ENCODE results near the gene COPG2. TPM values are rescaled to one million over a fixed set of nuclear protein-coding genes. Genes with fewer than 3 reads are reported as not detected.

COPG2 gene, protein sequence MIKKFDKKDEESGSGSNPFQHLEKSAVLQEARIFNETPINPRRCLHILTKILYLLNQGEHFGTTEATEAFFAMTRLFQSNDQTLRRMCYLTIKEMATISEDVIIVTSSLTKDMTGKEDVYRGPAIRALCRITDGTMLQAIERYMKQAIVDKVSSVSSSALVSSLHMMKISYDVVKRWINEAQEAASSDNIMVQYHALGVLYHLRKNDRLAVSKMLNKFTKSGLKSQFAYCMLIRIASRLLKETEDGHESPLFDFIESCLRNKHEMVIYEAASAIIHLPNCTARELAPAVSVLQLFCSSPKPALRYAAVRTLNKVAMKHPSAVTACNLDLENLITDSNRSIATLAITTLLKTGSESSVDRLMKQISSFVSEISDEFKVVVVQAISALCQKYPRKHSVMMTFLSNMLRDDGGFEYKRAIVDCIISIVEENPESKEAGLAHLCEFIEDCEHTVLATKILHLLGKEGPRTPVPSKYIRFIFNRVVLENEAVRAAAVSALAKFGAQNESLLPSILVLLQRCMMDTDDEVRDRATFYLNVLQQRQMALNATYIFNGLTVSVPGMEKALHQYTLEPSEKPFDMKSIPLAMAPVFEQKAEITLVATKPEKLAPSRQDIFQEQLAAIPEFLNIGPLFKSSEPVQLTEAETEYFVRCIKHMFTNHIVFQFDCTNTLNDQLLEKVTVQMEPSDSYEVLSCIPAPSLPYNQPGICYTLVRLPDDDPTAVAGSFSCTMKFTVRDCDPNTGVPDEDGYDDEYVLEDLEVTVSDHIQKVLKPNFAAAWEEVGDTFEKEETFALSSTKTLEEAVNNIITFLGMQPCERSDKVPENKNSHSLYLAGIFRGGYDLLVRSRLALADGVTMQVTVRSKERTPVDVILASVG
- total RNA-seq (10 to 100 TPM; 14.9 to 18.1 (median 15.6) TPM), polyA plus RNA-seq (9.4 TPM)
- long read RNA-seq, donor 1, transcript COPG2-202 (24 exons, 3,134 nt): major isoform, 13 of 17 reads
- long read RNA-seq, donor 1, partial matches to known transcripts: 2 of 17 reads
- long read RNA-seq, donor 1, other reads (novel, unspliced or antisense): 2 of 17 reads
- long read RNA-seq, donor 2, transcript COPG2-202 (24 exons, 3,134 nt): major isoform, 8 of 9 reads
- long read RNA-seq, donor 2, partial matches to known transcripts: 0 of 9 reads
- long read RNA-seq, donor 2, other reads (novel, unspliced or antisense): 1 of 9 reads
- long read RNA-seq, donor 3, transcript COPG2-202 (24 exons, 3,134 nt): major isoform, 36 of 49 reads
- long read RNA-seq, donor 3, partial matches to known transcripts: 7 of 49 reads
- long read RNA-seq, donor 3, other reads (novel, unspliced or antisense): 5 of 49 reads
- long read RNA-seq, donor 4, transcript COPG2-202 (24 exons, 3,134 nt): major isoform, 7 of 9 reads
- long read RNA-seq, donor 4, partial matches to known transcripts: 1 of 9 reads
- long read RNA-seq, donor 4, other reads (novel, unspliced or antisense): 1 of 9 reads

GRCh38 chr7:130668258-130669084 lies at the start of gene COPG2:
TSS of gene COPG2 (minus strand) at chr7:130668748. CDS start at chr7:130668668, 80 bp downstream.
- Histone ChIP-seq H3K27me3 (ENCODE audit: control insufficient read depth, insufficient read depth) (no peaks in the 10 kb centered on the region), H3K9me3 (ENCODE audit: control insufficient read depth, low read length) (no peaks in the 10 kb centered on the region), H3K27ac (ENCODE audit: low read length) (peak within 1 kb of the TSS; percentile 70), H3K4me3 (ENCODE audit: low read length) (peak within 1 kb of the TSS; percentile 53), H3K4me1 (ENCODE audit: control insufficient read depth, insufficient read depth, low read length) (no peaks in the 10 kb centered on the region)
- under 1% methylated on average over 103 of the region's 103 CpGs for WGBS
- intact Hi-C loops (cut with DNase I): loop anchor here in 1 of 4 donors (10.0 kb wide), 1 partner anchor 164 kb away; no protein-coding TSS in a partner anchor
- ATAC-seq (peak; percentile 99), DNase-seq (peak; percentile 87 to 95 (median 95))

- Histone ChIP-seq H3K4me1 (ENCODE audit: control insufficient read depth, insufficient read depth, low read length) (no peaks in the 10 kb centered on the region), H3K27ac (ENCODE audit: low read length) (no peak overlapping the region), H3K4me3 (ENCODE audit: low read length) (no peak overlapping the region), H3K27me3 (ENCODE audit: control insufficient read depth, insufficient read depth) (no peaks in the 10 kb centered on the region), H3K9me3 (ENCODE audit: control insufficient read depth, low read length) (no peaks in the 10 kb centered on the region)
- 42% methylated on average over 3 of the region's 3 CpGs for WGBS
- DNase-seq (no peak), ATAC-seq (no peak)
- intact Hi-C loops (cut with DNase I): no loop called here
Observed at GRCh38 chr7:130712416-130712815, 43.9 kb upstream of the COPG2 start.

DNA sequence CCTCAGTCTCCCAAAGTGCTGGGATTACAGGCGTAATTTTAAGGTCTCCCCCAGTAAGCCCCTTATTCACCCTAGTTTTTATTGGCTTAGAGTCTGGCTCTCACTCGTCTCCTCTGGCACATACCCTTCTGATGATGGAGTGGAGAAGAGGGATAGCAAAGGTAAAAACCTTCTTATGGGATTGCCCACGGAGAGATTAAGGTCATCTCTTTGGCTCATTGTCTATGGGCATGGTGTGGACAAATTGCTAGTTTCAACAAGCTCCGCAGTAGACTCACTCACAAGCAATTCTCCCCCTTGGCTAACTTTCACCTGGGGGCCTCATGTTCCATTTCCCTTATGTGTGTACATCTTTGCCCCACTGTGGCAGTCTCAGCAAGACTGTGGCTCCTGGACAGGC lies 40.2 kb upstream of the COPG2 start:
- no peak overlapping the region for H3K4me3 ChIP-seq (ENCODE audit: low read length)
- WGBS: 93% methylated on average over 4 of the region's 4 CpGs
- no peaks in the 10 kb centered on the region for H3K27me3 ChIP-seq (ENCODE audit: control insufficient read depth, insufficient read depth)
- no peaks in the 10 kb centered on the region for H3K9me3 ChIP-seq (ENCODE audit: control insufficient read depth, low read length)
- no peak for ATAC-seq
- intact Hi-C loops (cut with DNase I): loop anchor here in 1 of 4 donors (5.0 kb wide), 1 partner anchor 366 kb away; the partner anchor contains the start of gene CPA5
- no peaks in the 10 kb centered on the region for H3K4me1 ChIP-seq (ENCODE audit: control insufficient read depth, insufficient read depth, low read length)
- DNase-seq: no peak
- no peak overlapping the region for H3K27ac ChIP-seq (ENCODE audit: low read length)

GRCh38 chr7:130708001-130708400 lies 39.5 kb upstream of the COPG2 start:
- Histone ChIP-seq H3K4me1 (ENCODE audit: control insufficient read depth, insufficient read depth, low read length) (no peaks in the 10 kb centered on the region), H3K4me3 (ENCODE audit: low read length) (no peak overlapping the region), H3K9me3 (ENCODE audit: control insufficient read depth, low read length) (no peaks in the 10 kb centered on the region), H3K27me3 (ENCODE audit: control insufficient read depth, insufficient read depth) (no peaks in the 10 kb centered on the region), H3K27ac (ENCODE audit: low read length) (no peak overlapping the region)
- intact Hi-C loops (cut with DNase I): loop anchor here in 1 of 4 donors (5.0 kb wide), 1 partner anchor 366 kb away; the partner anchor contains the start of gene CPA5
- DNase-seq (no peak), ATAC-seq (no peak)
- 95% methylated on average over 4 of the region's 4 CpGs for WGBS

DNA sequence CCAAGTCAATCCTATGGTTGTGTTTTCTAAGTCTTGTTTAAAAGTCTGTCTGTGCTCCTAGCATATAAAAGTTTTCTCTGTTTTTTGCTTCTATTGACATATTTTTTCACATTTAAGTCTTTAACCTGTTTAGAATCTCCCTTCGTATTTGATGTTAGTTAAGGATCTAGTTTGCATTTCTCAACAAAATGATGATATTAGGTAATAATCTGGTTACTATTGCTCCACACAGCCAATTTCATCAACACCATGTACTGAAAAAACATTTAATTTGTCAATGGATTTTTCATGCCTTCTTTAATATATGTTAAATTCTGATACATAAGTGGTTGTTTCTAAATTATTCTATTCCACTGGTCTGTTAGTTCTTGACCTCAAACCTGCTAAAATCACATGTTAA lies 35.3 kb upstream of the COPG2 start:
- WGBS: 71% methylated on average over 1 of the region's 1 CpG
- no peaks in the 10 kb centered on the region for H3K9me3 ChIP-seq (ENCODE audit: control insufficient read depth, low read length)
- intact Hi-C loops (cut with DNase I): no loop called here
- H3K27me3 ChIP-seq (ENCODE audit: control insufficient read depth, insufficient read depth): no peaks in the 10 kb centered on the region
- ATAC-seq (no peak), DNase-seq (no peak)
- no peak overlapping the region for H3K4me3 ChIP-seq (ENCODE audit: low read length)
- no peaks in the 10 kb centered on the region for H3K4me1 ChIP-seq (ENCODE audit: control insufficient read depth, insufficient read depth, low read length)
- no peak overlapping the region for H3K27ac ChIP-seq (ENCODE audit: low read length)

DNA sequence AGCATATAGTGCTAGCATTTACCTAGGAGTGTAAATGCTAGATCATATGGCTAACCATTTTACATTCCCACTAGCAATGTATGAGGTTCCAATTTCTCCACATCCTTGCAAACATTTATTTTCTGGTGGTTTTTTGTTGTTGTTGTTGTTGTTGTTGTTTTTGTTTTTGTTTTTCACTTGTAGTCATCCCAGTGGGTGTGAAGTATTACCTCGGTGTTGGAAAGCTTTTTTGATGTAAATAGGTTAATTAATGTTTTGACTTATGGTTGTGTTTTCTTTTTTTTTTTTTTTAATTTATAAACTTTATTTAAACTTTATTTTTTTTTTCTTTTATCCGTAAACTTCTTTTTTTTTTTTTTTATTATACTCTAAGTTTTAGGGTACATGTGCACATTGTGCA lies 33.1 kb upstream of the COPG2 start:
- ATAC-seq (no peak), DNase-seq (no peak)
- H3K4me3 ChIP-seq (ENCODE audit: low read length): no peak overlapping the region
- H3K27ac ChIP-seq (ENCODE audit: low read length): no peak overlapping the region
- H3K4me1 ChIP-seq (ENCODE audit: control insufficient read depth, insufficient read depth, low read length): no peaks in the 10 kb centered on the region
- WGBS: 95% methylated on average over 2 of the region's 2 CpGs
- H3K27me3 ChIP-seq (ENCODE audit: control insufficient read depth, insufficient read depth): no peaks in the 10 kb centered on the region
- intact Hi-C loops (cut with DNase I): no loop called here
- no peaks in the 10 kb centered on the region for H3K9me3 ChIP-seq (ENCODE audit: control insufficient read depth, low read length)

DNA sequence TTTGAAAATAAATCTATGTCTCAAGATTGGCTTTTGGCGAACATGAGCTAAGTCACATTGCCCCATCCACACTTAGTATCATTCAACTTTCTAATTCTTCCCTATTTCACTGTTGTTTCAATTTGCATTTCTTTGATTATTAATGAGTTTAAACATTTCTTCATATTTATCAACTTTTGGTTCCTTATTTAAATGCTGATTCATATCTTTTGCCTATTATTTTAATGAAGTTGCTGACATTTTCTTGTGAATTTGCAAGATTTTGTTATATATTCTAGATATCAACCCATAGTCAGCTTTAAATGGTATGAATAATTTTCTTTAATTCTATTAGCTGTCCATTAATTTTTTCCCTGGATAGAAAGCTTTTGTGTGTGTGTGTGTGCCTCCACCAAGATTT lies 32.2 kb upstream of the COPG2 start:
- intact Hi-C loops (cut with DNase I): no loop called here
- H3K4me1 ChIP-seq (ENCODE audit: control insufficient read depth, insufficient read depth, low read length): no peaks in the 10 kb centered on the region
- no peaks in the 10 kb centered on the region for H3K27me3 ChIP-seq (ENCODE audit: control insufficient read depth, insufficient read depth)
- WGBS: 92% methylated on average over 1 of the region's 1 CpG
- ATAC-seq (no peak), DNase-seq (no peak)
- no peak overlapping the region for H3K4me3 ChIP-seq (ENCODE audit: low read length)
- no peaks in the 10 kb centered on the region for H3K9me3 ChIP-seq (ENCODE audit: control insufficient read depth, low read length)
- H3K27ac ChIP-seq (ENCODE audit: low read length): no peak overlapping the region

DNA sequence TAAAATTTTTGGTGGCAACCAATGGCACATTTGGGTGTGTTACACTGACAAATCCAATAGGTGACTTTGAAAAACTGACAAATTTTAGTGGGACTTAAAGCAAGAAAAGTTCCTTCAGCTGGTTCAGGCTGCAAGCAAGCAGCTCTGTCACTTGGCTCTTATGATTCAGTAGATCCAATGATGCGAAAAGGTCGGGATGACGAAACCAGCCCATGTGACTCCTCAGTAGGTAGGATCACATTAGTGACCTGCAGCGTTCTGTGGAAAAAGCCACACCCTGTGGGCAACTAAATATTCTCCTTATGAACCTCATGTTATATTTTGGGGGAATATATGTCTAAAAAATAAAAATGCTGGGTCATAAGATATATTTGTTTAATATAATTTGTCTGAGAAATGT lies 31.1 kb upstream of the COPG2 start:
- Histone ChIP-seq H3K9me3 (ENCODE audit: control insufficient read depth, low read length) (no peaks in the 10 kb centered on the region), H3K4me1 (ENCODE audit: control insufficient read depth, insufficient read depth, low read length) (no peaks in the 10 kb centered on the region), H3K4me3 (ENCODE audit: low read length) (no peak overlapping the region), H3K27me3 (ENCODE audit: control insufficient read depth, insufficient read depth) (no peaks in the 10 kb centered on the region), H3K27ac (ENCODE audit: low read length) (no peak overlapping the region)
- intact Hi-C loops (cut with DNase I): no loop called here
- ATAC-seq (no peak), DNase-seq (no peak)
- 63% methylated on average over 4 of the region's 4 CpGs for WGBS

GRCh38 chr7:130697820-130698219 lies 29.3 kb upstream of the COPG2 start:
- H3K4me1 ChIP-seq (ENCODE audit: control insufficient read depth, insufficient read depth, low read length): no peaks in the 10 kb centered on the region
- ATAC-seq: no peak
- H3K27me3 ChIP-seq (ENCODE audit: control insufficient read depth, insufficient read depth): no peaks in the 10 kb centered on the region
- intact Hi-C loops (cut with DNase I): no loop called here
- 86% methylated on average over 2 of the region's 2 CpGs for WGBS
- H3K4me3 ChIP-seq (ENCODE audit: low read length): no peak overlapping the region
- H3K9me3 ChIP-seq (ENCODE audit: control insufficient read depth, low read length): no peaks in the 10 kb centered on the region
- H3K27ac ChIP-seq (ENCODE audit: low read length): no peak overlapping the region
- DNase-seq: no peak

GRCh38 chr7:130695840-130696239 lies 27.3 kb upstream of the COPG2 start:
- DNase-seq: no peak
- WGBS: 54% methylated on average over 2 of the region's 2 CpGs
- Histone ChIP-seq H3K4me3 (ENCODE audit: low read length) (no peak overlapping the region), H3K27ac (ENCODE audit: low read length) (no peak overlapping the region), H3K4me1 (ENCODE audit: control insufficient read depth, insufficient read depth, low read length) (no peaks in the 10 kb centered on the region), H3K27me3 (ENCODE audit: control insufficient read depth, insufficient read depth) (no peaks in the 10 kb centered on the region), H3K9me3 (ENCODE audit: control insufficient read depth, low read length) (no peaks in the 10 kb centered on the region)
- intact Hi-C loops (cut with DNase I): no loop called here
- ATAC-seq: no peak

All from right cardiac atrium (tissue), 5 donors.